Activated CD4-positive, alpha-beta T cell treated with anti-CD3 and anti-CD28 coated beads for 48 hours (primary cell): ENCODE measurements around the gene EGFL6.

Source experiments
- DNase-seq: peaks from one replicate; pipeline ENCODE4 v3.0.0-alpha.2; 2020

The EGFL6 gene

GRCh38 chrX:13569479-13570260, at the start of gene EGFL6:
Gene EGFL6, plus strand, starts transcription at chrX:13569601. Its CDS starts 261 bp downstream, at chrX:13569862.
- no peak for DNase-seq

- DNase-seq = no peak
These were observed 49.0 kb upstream of the EGFL6 start for GRCh38 chrX:13520351-13520750.

GRCh38 chrX:13520936-13521335, 48.5 kb upstream of the EGFL6 start:
- DNase-seq = no peak

- no peak for DNase-seq
These were observed 46.6 kb upstream of the EGFL6 start for GRCh38 chrX:13522811-13523210.

- DNase-seq = no peak
These were observed 35.7 kb upstream of the EGFL6 start for GRCh38 chrX:13533726-13534125.

- no peak for DNase-seq
These were observed 33.8 kb upstream of the EGFL6 start for GRCh38 chrX:13535376-13536165.

GRCh38 chrX:13536551-13536950, 32.9 kb upstream of the EGFL6 start:
- DNase-seq = no peak

GRCh38 chrX:13538414-13538813, 31.0 kb upstream of the EGFL6 start:
- DNase-seq = no peak

GRCh38 chrX:13540602-13541001, 28.8 kb upstream of the EGFL6 start:
- no peak for DNase-seq

- no peak for DNase-seq
These were observed 23.7 kb upstream of the EGFL6 start for GRCh38 chrX:13545726-13546125.

GRCh38 chrX:13547671-13548070, 21.7 kb upstream of the EGFL6 start:
- DNase-seq = no peak

GRCh38 chrX:13550346-13550745, 19.1 kb upstream of the EGFL6 start:
- DNase-seq = no peak

GRCh38 chrX:13551610-13552009, 17.8 kb upstream of the EGFL6 start:
- no peak for DNase-seq

GRCh38 chrX:13552892-13553291, 16.5 kb upstream of the EGFL6 start:
- no peak for DNase-seq

GRCh38 chrX:13565511-13565910, 3.9 kb upstream of the EGFL6 start:
- DNase-seq = no peak

GRCh38 chrX:13570261-13570605, 832 bp downstream of the EGFL6 start:
- DNase-seq = no peak

GRCh38 chrX:13571136-13571535, 1.7 kb downstream of the EGFL6 start:
- DNase-seq = no peak

- no peak for DNase-seq
These were observed 5.2 kb downstream of the EGFL6 start for GRCh38 chrX:13574600-13574999.

- DNase-seq = no peak
These were observed 10.3 kb downstream of the EGFL6 start for GRCh38 chrX:13579661-13580060.

- no peak for DNase-seq
These were observed 12.2 kb downstream of the EGFL6 start for GRCh38 chrX:13581554-13581953.

- no peak for DNase-seq
These were observed 18.5 kb downstream of the EGFL6 start for GRCh38 chrX:13587786-13588477.

- no peak for DNase-seq
These were observed 20.8 kb downstream of the EGFL6 start for GRCh38 chrX:13590207-13590606.

GRCh38 chrX:13590914-13591313, 21.5 kb downstream of the EGFL6 start:
- no peak for DNase-seq

GRCh38 chrX:13597874-13598273, 28.5 kb downstream of the EGFL6 start:
- DNase-seq = no peak
